HPDE6-E6E7 (cell line): ENCODE measurements around the gene TPRG1.

Experiments used
- DNase-seq: peaks from one replicate; pipeline ENCODE4 v3.0.0; 2011; ENCODE audit warnings: missing footprints; ENCODE audit errors: extremely low spot score

The TPRG1 gene

GRCh38 chr3:189171707-189172106 is at the start of gene TPRG1:
TPRG1 (plus strand) TSS chr3:189171971; CDS start chr3:189207385, 35,414 bp downstream.
- DNase-seq, result no peak

GRCh38 chr3:189122110-189122509 is 49.7 kb upstream of the TPRG1 start:
- DNase-seq, result no peak

GRCh38 chr3:189122526-189123205 is 49.1 kb upstream of the TPRG1 start:
- DNase-seq, result no peak

- DNase-seq, result no peak
Measured at GRCh38 chr3:189123595-189124387, 48.0 kb upstream of the TPRG1 start.

GRCh38 chr3:189132231-189132671 is 39.5 kb upstream of the TPRG1 start:
- DNase-seq, result peak; percentile 61

GRCh38 chr3:189132839-189133238 is 38.9 kb upstream of the TPRG1 start:
- no peak for DNase-seq

GRCh38 chr3:189133768-189134167 is 38.0 kb upstream of the TPRG1 start:
- no peak for DNase-seq

GRCh38 chr3:189137416-189137815 is 34.4 kb upstream of the TPRG1 start:
- no peak for DNase-seq

- no peak for DNase-seq
Measured at GRCh38 chr3:189138901-189139610, 32.7 kb upstream of the TPRG1 start.

- DNase-seq, result no peak
Measured at GRCh38 chr3:189139611-189139940, 32.2 kb upstream of the TPRG1 start.

- no peak for DNase-seq
Measured at GRCh38 chr3:189142527-189142926, 29.2 kb upstream of the TPRG1 start.

GRCh38 chr3:189143321-189143720 is 28.4 kb upstream of the TPRG1 start:
- no peak for DNase-seq

GRCh38 chr3:189143771-189144170 is 28.0 kb upstream of the TPRG1 start:
- DNase-seq, result no peak

- no peak for DNase-seq
Measured at GRCh38 chr3:189144645-189145044, 27.1 kb upstream of the TPRG1 start.

GRCh38 chr3:189146848-189147247 is 24.9 kb upstream of the TPRG1 start:
- DNase-seq, result no peak

- DNase-seq, result peak; percentile 31
Measured at GRCh38 chr3:189148081-189148507, 23.7 kb upstream of the TPRG1 start.

- no peak for DNase-seq
Measured at GRCh38 chr3:189149203-189149602, 22.6 kb upstream of the TPRG1 start.

- DNase-seq, result no peak
Measured at GRCh38 chr3:189157232-189158007, 14.4 kb upstream of the TPRG1 start.

- no peak for DNase-seq
Measured at GRCh38 chr3:189158034-189158433, 13.7 kb upstream of the TPRG1 start.

- DNase-seq, result no peak
Measured at GRCh38 chr3:189160519-189161309, 11.1 kb upstream of the TPRG1 start.

- no peak for DNase-seq
Measured at GRCh38 chr3:189165092-189165612, 6.6 kb upstream of the TPRG1 start.
